LNCAP (cell line): ENCODE measurements around the gene AKNAD1.

ENCODE experiments used
- TF ChIP-seq, protein P1 (sequence below): fragments of 450-650 bp; IDR thresholded peaks from 2 replicates; pipeline ENCODE4 v1.5.1; 2017; ENCODE audit warnings: mild to moderate bottlenecking

The AKNAD1 gene

GRCh38 chr1:108819878-108820277 lies 37.0 kb downstream of the AKNAD1 start:
- TF ChIP-seq, protein P1, sequence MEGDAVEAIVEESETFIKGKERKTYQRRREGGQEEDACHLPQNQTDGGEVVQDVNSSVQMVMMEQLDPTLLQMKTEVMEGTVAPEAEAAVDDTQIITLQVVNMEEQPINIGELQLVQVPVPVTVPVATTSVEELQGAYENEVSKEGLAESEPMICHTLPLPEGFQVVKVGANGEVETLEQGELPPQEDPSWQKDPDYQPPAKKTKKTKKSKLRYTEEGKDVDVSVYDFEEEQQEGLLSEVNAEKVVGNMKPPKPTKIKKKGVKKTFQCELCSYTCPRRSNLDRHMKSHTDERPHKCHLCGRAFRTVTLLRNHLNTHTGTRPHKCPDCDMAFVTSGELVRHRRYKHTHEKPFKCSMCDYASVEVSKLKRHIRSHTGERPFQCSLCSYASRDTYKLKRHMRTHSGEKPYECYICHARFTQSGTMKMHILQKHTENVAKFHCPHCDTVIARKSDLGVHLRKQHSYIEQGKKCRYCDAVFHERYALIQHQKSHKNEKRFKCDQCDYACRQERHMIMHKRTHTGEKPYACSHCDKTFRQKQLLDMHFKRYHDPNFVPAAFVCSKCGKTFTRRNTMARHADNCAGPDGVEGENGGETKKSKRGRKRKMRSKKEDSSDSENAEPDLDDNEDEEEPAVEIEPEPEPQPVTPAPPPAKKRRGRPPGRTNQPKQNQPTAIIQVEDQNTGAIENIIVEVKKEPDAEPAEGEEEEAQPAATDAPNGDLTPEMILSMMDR, result no peak

DNA sequence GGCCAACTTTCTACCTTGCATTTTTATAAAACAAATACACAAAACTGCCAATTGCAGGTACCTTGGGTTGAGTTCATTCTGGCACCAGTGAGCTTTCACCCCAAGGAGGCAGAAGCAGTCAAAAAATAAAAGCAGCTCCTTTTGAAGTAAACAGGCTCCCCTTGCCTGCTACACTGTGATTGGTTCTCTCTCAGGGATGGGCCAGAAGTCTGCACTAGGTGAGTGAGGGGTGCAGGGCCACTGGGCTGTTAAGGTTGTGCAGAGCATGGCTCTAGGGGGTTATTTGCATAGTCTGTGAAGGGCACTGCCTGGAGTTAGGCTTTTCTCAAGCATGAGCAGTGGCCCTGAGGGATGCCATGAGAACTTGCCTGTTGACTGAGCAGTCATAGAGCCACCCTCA lies 39.1 kb downstream of the AKNAD1 start:
- TF ChIP-seq, protein P1, result no peak

DNA sequence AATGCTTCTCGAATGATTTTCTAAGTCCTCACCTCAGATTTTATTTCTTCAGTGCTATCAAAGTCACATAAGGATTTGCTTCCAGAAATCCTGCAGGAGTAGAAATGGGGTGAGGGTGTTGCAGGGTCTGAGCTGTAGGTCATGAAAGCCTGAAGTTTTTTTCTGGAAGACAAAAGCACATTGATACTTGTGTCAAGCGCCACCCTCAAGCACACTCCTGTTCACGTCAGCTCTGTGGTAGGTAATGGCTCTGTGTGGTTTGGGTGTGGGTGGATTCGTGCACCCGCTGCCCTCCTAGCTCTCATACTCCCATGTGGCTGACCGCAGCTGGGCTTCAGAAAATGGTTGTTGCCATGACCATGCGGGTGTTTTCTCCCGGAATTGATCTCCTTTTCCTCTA lies 39.9 kb downstream of the AKNAD1 start:
- TF ChIP-seq, protein P1, result no peak

- TF ChIP-seq, protein P1, result no peak
Measured at GRCh38 chr1:108816049-108816893, 40.6 kb downstream of the AKNAD1 start.

- TF ChIP-seq, protein P1, result no peak
Measured at GRCh38 chr1:108815566-108815965, 41.3 kb downstream of the AKNAD1 start.

- TF ChIP-seq, protein P1, result no peak
Measured at GRCh38 chr1:108814343-108815125, 42.4 kb downstream of the AKNAD1 start.

DNA sequence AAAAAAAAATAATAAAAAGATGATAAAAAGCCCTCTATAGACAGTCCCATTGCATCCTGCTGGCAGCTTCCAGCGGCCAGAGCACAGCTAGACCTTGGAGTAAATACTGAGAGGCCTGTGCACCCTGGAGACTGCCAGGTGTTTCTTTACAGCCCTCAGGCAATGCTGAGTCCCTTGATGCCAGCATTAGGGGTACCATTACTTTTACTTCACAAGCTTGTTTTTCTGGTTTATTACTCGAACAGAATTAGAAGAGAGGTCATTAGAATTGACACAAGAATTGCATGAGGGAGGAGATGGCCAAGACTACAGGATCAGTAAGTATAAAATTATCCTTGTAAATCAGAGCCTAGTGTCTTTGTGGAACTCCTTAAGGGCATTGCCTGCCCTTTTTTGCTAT lies 43.6 kb downstream of the AKNAD1 start:
- TF ChIP-seq, protein P1, result no peak
